Fibroblast of villous mesenchyme (primary cell): ENCODE data around the gene AATK. TPM values are rescaled to one million over a fixed set of nuclear protein-coding genes. Genes with fewer than 3 reads are reported as not detected.

Experiments used
- DNase-seq: peaks from one replicate; pipeline ENCODE4 v3.0.0-alpha.2; 2010; ENCODE audit warnings: low read depth
- H3K4me3 ChIP-seq: 2 replicates; pipeline ENCODE4 v1.5.1; 2011; ENCODE audit warnings: low read depth, mild to moderate bottlenecking, low read length
- CTCF ChIP-seq: IDR thresholded peaks from 2 replicates; pipeline ENCODE4 v1.5.1; 2012; ENCODE audit warnings: low read depth, mild to moderate bottlenecking, low read length; ENCODE audit not compliant: insufficient read depth
- total RNA-seq: library from RNA; depleted of rRNA; stranded (reverse); fragments of >200 nt; gene quantifications from 2 replicates; pipeline ENCODE4 v1.2.3, GENCODE V29; 2012

The AATK gene
- total RNA-seq, 1 donor: under 0.01 TPM

DNA sequence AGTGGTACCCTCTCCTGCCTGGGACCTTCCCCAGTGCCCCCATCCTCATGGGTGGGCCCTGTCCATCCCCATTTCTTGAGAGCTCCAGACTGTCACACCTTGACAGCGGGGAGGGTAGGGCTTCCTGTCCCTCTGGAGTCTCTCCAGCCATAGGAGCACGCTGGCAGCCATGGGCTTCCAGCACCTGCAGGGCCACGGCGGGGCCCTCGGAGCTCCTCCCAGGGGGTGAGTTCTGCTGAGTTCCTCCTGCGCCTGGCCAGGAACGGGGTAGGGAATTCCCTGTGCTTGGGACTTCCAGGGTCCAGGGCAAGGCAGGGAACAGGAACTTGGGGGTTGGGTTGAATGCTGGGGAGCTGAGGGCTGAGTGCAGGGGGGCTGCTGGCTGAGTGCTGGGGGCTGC, 23.0 kb upstream of the AATK start:
- no peak overlapping the region for H3K4me3 ChIP-seq
- TF ChIP-seq CTCF: no peak
- no peak for DNase-seq

DNA sequence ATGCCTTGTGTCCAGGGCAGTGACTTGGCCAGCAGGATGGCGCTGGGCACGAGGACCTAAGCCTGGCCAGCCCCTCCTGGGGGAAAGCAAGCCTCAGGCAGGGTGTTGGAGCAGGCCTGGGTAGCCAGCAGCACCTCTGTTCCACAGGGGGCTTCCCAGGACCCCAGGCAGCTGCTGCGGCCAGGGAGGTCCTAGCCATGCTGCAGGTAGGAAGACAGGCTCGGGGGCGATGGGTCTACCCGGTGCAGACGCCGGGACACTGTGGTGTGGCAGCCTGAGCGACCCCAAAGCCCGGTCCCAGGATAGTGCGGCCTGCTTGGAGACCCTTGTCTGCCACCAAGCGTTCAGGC, 22.4 kb upstream of the AATK start:
- DNase-seq: no peak
- TF ChIP-seq CTCF: no peak
- H3K4me3 ChIP-seq: no peak overlapping the region

DNA sequence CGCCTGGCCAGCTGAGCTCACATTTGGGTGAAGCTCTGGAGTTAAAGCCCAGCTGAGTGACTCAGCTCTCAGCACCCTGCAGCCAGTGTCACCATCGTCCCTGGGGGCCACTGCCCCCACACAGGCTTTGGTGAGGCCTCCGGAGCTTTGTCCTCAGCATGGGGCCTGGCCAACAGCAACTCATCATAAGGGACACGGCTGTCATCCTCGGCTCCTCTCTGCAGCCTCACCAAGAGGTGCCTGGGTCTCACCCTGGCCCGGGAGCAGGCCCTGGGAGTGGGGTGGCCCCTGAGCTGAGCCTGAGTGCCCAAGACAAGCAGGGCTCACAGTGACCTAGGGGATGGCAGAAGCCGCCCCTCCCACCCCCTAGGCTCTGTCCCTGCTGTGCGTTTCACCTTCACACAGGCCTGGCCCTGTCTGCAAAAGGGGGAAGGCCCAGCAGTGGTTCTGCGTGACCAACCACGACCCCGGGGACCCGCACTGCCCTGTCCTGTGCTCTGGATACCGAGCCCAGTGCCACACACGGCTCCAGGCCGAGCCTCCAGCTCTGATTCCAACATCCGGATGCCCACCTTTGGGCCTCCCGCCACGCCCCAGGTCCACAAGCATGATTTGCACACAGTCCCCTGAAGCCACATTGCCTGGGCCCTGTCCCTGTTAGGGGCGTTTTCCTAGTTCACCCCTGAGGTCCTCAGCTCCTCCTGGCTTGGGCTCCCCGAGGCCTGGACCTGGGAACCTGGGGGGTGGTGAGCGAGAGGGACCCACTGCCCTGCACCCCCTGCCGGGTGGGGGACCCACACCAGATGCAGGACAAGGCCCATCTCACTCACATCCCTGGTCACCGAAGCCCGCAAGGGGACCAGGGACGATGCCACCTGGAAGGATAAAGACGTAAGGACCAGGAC, 21.8 kb upstream of the AATK start:
- no peak for DNase-seq
- no peak overlapping the region for H3K4me3 ChIP-seq
- no peak for TF ChIP-seq CTCF

DNA sequence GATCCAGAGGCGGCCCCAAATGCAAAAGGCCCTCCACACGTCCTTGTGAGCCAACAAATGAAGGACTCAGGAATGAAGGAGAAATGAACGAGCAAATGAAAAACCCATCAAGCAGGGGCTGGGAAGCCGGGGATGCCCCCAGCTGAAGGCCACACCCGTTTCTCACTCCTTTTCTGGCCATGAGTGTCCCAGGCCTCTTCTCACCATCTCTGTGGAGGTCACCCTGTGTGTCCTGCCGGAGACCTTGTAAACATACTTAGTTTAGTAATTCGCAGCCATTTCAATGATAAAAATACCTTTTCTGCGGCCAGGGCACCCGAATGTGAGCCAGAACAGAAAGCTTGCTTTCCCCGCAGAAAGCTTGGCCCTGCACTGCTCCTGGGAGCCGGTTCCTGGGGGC, 21.1 kb upstream of the AATK start:
- DNase-seq: no peak
- TF ChIP-seq CTCF: no peak
- no peak overlapping the region for H3K4me3 ChIP-seq

DNA sequence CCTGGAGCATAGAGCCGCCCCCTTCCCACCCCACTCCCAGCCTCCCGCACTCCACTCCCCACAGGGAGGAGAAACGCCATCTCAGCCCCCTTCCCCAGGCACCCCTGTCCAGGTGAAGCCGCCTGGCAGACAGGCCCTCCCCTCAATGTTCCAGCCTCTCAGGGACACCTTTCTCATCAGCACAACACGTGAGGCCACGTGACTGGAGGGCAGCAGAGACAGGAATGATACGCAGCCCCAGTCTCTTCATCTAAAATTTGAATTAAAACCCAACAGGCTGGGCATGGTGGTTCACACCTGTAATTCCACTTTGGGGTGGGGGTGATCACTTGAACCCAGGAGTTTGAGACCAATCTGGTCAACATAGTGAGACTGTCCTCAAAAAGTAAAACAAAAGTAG, 20.2 kb upstream of the AATK start:
- no peak for DNase-seq
- no peak overlapping the region for H3K4me3 ChIP-seq
- TF ChIP-seq CTCF: no peak

GRCh38 chr17:81184555-81184954, 18.5 kb upstream of the AATK start:
- DNase-seq: no peak
- no peak for TF ChIP-seq CTCF

GRCh38 chr17:81183807-81184206, 17.8 kb upstream of the AATK start:
- no peak overlapping the region for H3K4me3 ChIP-seq
- no peak for DNase-seq
- no peak for TF ChIP-seq CTCF

More at GRCh38 chr17:81184555-81184954, 18.5 kb upstream of the AATK start:
- H3K4me3 ChIP-seq: no peak overlapping the region
